OCI-LY3 (cell line): ENCODE results near the gene GJA4.

Source experiments
- EZH2phosphoT487 ChIP-seq: fragments of 200-600 bp; shearing (Covaris generic); IDR thresholded peaks from 2 replicates; pipeline ENCODE4 v1.6.1; 2018; ENCODE audit warnings: antibody characterized with exemption, mixed run types, low read depth
- TF ChIP-seq, protein P1 (sequence below): fragments of 200-600, 300-600 bp; sonication (generic); IDR thresholded peaks from 2 replicates; pipeline ENCODE4 v1.5.1; 2014; ENCODE audit warnings: antibody characterized with exemption, low read length, low read depth

DNA sequence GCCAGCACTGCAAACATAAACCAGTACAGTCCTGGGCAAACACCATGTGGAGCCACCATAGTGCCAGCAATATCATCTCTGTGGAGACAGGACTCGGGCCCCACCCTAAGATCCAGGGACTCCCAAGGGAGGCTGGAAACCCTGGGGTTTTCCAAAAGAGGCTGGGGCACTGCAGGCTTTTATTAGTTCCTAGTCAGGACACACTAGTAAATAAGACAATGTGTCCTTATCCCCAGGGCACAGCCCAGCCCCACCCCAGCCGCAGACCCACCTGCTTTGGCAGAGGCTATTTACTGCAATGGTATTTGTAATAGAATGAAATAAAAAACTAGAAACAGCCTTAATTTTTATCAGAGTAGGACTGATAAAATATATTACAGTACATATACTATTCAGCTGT, 12.3 kb upstream of the GJA4 start:
- TF ChIP-seq, protein P1, sequence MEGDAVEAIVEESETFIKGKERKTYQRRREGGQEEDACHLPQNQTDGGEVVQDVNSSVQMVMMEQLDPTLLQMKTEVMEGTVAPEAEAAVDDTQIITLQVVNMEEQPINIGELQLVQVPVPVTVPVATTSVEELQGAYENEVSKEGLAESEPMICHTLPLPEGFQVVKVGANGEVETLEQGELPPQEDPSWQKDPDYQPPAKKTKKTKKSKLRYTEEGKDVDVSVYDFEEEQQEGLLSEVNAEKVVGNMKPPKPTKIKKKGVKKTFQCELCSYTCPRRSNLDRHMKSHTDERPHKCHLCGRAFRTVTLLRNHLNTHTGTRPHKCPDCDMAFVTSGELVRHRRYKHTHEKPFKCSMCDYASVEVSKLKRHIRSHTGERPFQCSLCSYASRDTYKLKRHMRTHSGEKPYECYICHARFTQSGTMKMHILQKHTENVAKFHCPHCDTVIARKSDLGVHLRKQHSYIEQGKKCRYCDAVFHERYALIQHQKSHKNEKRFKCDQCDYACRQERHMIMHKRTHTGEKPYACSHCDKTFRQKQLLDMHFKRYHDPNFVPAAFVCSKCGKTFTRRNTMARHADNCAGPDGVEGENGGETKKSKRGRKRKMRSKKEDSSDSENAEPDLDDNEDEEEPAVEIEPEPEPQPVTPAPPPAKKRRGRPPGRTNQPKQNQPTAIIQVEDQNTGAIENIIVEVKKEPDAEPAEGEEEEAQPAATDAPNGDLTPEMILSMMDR, result no peak
- TF ChIP-seq EZH2phosphoT487, result no peak
